Measurements from ENCODE around the gene FXYD2.

FXYD2 gene

DNA sequence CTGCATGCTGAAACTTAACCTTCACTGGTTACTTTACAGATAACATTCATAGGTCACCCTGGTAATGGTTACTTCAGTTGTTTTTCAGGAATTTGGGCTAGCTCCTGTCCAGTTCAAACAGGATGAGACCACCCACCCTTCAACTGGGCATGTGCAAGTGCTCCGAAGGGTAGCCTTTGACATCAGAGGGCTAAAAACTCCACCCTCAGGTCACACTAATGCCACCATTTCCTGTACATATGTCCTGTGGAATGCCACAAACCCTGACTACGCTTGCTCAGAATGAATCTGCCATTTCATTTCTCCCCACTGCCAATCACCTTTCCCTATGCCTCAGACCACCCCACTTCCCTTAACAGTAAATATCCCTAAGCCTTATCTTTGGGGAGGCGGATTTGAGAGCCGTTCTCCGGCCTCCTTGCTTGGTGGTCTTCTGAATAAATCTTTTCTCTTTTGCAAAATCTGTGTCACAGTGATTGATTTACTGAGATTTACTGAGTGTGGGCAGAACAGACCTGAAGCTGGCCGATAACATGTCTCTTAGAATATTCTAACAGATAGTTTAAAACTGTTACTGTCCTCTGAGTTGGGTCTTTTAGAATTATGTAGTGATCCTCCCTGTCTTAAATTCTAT is 25.4 kb upstream of the FXYD2 start:
- no peak for DNase-seq (ENCODE audit: low read depth)
- TF ChIP-seq CTCF (IDR thresholded peaks at IDR 0.05; ENCODE audit: control insufficient read depth, extremely low read depth, insufficient read depth): no peak
- no peak overlapping the region for H3K4me3 ChIP-seq (ENCODE audit: low read depth, low read length)

DNA sequence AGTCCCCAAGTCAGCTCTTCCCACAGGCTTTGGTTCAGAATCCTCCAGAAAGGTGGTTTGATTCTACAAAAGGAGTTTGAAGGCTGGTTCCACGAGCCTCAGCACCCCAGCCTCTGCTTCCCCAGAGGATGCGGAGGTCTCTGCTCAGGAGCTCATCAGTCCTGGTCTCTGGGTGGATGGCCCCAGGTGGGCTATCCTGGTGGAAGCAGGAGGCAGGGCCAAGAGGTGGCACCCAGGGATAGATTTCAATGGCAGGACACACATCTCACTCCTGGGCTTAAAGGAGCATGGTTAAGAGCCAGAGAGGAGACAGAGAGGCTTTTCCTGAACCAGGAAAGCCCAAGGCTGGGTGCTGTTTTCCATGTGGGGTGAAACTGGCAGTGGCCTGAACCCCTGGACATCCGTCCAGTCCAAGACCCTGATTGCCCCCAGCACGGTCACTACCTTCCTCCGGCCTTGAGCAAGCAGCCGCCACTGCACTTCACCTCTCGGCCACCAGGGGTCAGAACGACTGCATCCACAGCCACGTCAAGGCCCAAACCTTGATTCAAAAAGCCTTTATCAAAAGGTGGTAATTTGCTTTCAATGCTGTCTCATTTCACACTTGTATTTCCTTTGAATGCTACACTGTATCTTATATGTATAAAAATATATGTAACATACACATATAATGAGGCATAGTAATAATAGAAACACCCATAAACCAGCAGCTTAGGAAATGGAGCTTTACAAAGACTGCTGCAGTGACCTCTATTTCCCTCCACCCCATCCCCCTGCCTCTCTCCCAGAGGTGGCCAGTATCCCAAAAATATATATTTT is 19.3 kb upstream of the FXYD2 start:
- DNase-seq (ENCODE audit: low read depth): peak; percentile 30
- peak; percentile 98 for TF ChIP-seq CTCF (IDR thresholded peaks at IDR 0.05; ENCODE audit: control insufficient read depth, extremely low read depth, insufficient read depth)
- no peak overlapping the region for H3K4me3 ChIP-seq (ENCODE audit: low read depth, low read length)

DNA sequence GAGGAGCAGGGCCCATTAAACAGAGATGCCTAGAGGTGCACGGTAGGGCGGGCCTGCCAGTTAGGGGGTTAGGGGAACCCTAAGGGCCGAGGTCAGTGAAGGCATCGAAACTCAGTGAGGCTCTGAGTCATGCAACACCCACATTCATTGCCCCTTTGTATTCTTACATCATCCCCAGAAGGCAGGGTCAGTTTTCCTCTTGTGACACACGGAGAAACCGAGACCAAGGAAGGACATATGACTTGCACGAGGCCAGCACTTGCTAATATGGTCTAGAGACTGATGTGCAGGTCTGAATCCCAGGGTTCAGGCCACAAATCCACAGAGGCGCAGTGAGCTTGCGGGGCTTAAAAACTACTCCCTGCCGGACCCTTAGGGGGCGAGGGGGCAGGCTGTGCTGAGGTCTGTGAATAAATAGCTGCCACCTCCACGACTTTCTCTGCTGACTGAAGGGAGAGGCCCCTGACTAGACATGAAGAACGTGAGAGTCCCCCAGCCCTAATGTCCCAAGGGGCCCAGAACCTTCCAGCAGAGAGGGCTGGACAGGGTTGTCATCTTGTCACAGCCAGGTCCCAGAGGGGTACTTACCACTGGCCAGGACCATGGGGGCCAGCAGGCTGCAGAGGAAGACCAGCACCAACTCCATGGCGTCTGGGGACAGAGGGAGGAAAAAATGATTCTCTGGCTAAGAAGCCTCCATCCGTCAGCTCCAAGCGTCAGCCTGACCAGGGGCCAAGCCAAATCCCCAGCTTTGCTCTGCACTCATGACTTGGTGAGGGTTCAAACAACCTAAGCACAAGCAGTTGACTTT is 17.8 kb upstream of the FXYD2 start:
- TF ChIP-seq CTCF (IDR thresholded peaks at IDR 0.05; ENCODE audit: control insufficient read depth, extremely low read depth, insufficient read depth): no peak
- no peak for DNase-seq (ENCODE audit: low read depth)
- H3K4me3 ChIP-seq (ENCODE audit: low read depth, low read length): no peak overlapping the region

GRCh38 chr11:117841551-117842031 is 17.0 kb upstream of the FXYD2 start:
- no peak for TF ChIP-seq CTCF (IDR thresholded peaks at IDR 0.05; ENCODE audit: control insufficient read depth, extremely low read depth, insufficient read depth)
- no peak for DNase-seq (ENCODE audit: low read depth)
- no peak overlapping the region for H3K4me3 ChIP-seq (ENCODE audit: low read depth, low read length)

- no peak for TF ChIP-seq CTCF (IDR thresholded peaks at IDR 0.05; ENCODE audit: control insufficient read depth, extremely low read depth, insufficient read depth)
- no peak for DNase-seq (ENCODE audit: low read depth)
- no peak overlapping the region for H3K4me3 ChIP-seq (ENCODE audit: low read depth, low read length)
Measured at GRCh38 chr11:117840881-117841550, 16.5 kb upstream of the FXYD2 start.
